GM21529 (cell line): ENCODE results near the gene TC2N.
"Not testable (repeated sequence)": the region's sequence is repeated elsewhere in the genome, so short reads cannot be mapped to it uniquely, and the experiment has no call there.

Experiments used
- ATAC-seq: cut with Tn5 transposase; IDR thresholded peaks from one replicate; pipeline ENCODE4 v1.9.1; 2021; ENCODE audit not compliant: unreplicated experiment

Gene TC2N

DNA sequence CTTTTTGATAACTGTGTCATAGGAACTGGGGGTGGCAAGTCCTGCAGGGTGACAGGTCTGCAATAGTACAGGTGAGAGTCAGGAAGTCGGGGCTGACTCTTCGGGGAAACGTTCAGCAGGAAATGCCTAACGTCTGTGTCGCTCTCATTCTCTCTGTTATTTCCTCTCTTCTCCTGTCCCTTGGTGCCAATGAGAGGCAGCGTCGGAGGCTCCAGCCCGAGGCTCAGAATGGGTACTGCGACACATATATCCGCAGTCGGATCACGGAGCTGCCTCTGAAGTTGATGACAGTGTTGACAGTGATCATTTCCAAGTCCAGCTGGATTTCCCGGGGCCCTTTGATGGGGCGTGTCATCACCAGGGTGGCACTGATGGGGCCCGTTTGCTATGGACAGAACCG is 2.7 kb upstream of the TC2N start:
- ATAC-seq, result no peak

DNA sequence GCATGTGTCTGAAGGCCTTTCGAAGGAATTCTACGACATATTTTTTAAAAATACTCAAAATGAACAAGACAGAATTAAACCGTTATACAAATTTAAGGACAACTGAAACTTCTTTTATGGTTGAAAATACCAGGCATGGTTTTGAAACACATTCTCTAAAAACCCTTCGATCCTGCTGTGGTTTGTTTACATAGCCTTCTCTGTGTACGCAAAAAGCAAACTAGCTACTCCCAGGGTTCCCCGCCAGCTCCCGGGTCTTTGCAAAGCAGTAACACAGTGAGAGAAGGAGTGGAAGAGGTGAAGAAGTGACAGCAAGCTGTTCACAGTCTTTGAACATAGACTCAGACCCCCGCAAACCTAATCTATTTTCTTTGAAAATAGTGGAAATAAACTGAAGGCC is 2.2 kb upstream of the TC2N start:
- ATAC-seq, result no peak

DNA sequence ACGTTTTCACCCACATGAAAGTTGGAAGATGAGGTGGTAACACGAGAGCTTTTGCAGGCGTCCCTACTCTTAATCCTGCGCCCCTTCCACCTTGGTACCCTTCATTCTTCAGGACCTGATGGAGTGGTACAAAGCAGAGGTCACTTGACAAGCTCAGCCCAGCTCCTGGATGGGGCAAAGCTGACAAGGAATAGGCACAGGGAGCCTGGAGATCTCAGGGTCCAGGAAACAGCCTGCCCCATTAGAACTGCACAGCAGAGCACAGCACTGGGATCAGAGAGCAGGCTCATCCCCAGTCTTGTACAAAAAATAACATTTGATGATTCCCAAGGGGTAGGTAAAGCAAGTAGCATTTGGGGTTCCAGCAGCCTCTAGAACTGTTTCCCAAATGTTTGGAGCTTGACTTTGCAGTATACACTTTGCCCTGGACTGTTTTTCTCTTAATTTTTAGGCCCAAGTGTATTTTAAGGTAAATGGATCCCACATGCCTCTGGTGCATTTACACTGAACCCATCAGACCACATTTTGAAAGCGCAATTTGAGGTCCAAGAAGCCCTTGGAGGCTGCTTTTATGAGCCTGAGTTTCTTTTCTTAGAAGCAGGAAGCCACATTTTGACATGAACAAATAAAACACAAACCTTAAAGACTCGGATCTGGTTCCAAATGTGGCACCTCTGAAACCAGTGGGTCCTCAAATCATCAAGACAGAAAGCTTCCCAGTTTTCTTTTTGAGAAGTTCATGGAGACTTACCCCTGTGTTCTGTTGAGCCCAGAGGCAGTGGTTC is 633 bp downstream of the TC2N start:
- ATAC-seq, result no peak

DNA sequence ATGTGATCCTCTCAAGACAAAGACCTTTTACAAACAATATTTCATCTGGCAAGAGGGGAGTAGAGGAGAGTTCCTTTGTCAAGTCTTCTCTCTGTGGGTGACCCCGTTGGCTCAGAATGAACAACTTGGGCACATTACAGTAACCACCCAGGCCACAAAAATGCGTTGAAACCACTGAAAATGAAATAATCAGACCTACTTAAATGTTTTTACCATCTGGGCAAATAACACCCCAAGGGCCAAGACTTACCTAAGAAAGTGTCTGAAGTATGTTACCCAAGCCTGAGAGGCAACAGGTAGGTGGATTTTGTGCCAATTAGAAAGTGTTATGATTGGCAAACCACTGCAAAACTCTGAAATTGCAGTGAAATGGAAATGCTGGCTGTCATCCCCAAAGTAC is 1.3 kb downstream of the TC2N start:
- ATAC-seq, result no peak

DNA sequence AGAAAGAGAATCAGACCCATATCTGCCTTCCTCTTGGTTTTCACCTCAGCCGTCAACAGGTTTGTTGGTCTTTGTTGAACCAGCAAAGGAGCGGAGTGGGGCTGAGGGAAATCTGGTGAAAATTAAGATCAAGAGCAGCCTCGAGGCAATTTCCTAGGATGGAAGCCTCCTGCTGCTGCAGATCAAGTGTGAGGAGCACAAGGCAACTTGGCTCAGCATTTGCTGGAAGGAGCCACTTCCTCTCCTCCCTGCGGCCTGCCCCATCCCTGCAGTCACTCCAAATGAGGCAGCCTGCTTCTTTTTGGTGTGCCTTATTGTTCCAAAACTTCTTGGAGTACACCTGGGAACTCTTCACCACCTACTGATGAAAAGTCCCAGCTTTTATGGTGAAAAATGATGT is 4.9 kb downstream of the TC2N start:
- ATAC-seq, result no peak

DNA sequence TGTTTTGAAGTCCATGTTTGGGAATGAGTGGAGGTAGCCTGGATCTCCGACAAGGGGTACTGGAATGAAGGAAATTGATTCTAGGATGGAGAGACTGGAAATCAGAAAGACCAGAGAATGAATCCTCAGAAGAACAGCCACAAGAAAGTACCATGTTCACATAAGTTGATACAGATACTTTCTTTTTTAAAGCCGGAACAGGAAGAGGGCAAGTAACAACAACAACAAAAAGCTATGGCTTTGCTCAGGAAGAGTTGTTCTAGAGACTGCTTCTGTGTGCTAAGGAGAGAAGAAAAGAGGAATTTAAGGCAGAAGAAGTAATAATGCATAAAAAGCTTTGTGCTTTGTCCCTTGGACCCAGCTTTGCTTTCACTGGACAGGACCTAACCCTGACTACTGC is 6.2 kb downstream of the TC2N start:
- ATAC-seq, result no peak

DNA sequence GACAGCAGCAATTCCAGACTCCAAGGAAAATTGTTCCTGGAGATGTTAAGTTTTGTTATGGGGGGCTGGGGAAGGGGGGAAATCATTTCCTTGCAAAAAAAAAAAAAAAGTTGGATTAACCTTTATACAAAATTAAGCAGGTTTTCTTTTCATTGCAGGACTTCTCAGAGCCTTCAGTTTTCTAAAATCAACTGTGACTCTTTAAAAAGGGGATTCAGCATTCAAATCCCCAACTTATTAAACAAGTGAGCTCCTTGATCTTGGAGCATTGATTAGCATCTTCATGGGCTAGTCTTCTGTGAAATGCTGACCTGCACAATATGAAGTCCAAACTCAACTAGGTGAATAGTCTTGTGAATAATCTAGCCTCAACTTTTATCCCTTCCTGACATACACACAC is 7.1 kb downstream of the TC2N start:
- no peak for ATAC-seq

DNA sequence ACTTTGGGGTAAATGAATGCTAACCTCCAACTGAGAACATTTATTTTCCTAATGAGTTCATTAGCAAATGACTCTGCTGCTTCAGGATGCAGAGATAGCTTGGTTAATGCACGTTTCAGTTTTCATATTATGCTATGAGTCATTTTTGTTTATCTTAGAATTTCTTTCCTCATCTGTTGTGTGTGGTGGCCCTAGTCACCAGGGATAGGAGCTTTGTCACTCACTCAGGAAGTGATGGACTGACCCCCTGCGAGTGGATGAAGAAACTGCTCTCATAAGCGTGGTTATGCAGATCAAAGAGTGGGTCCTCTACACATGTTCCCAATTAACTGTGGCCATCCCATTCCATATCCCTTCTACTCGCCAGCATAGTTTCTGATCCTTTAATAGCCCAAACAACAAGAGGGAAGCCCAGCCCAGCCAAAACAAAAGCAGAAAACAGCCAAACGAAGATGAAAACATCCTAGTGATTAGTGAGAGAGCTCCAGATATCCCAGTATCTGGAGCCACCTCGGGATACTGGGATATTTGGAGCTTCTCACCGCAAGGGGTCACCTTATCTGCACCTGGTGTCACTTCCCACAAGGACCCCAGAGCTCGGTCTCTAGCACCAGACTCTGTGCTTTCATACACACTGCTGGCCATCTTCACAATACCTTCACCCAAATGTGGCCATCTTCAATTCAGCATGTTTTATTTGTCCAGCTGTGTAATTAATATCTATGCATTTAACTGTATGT is 8.6 kb downstream of the TC2N start:
- ATAC-seq, result peak; percentile 80

DNA sequence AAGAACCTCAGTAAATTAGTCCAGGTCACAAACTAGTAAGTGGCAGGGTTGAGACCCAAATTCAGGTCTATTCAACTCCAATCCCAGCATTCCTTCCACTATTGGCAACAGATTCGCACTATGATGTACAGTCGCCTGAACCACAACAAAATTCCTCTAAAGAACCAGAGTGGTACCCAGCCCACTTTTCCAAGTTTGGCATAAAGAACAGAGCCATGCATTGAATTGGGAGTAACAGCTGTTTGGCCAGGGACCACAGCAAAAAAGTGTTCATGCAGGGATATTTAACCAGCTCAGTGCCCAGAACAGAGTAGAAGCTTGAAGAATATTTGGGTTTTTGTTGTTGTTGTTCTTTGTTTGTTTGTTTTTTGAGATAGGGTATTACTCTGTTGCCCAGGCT is 9.7 kb downstream of the TC2N start:
- no peak for ATAC-seq

DNA sequence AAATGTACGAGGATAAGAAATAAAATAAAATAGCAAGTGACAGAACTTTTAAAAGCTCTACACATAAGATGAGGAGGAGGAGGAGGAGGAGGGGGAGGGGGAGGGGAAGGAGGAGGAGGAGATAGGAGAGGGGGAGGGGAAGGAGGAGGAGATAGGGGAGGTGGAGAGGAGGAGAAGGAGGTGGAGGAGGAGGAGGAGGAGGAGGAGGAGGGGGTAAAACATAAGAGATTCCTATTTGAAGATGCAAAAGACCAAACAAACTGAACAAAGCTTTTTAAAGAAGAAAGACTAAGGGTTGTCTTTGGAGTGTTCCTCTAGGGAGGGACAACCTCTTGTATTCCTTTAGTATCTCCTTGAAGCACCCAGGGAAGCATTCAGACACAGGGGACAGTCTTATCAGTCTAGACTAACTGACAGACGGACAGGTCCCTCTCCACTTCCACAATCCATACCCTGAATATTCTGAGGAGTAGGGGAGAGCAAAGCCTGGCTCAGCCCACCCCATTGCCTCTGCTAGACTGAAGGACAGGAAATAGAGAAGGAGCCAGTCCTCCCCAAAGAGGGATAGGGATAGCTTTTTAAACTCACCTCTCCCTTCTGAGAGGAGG is 12.9 kb downstream of the TC2N start:
- ATAC-seq, result no peak

DNA sequence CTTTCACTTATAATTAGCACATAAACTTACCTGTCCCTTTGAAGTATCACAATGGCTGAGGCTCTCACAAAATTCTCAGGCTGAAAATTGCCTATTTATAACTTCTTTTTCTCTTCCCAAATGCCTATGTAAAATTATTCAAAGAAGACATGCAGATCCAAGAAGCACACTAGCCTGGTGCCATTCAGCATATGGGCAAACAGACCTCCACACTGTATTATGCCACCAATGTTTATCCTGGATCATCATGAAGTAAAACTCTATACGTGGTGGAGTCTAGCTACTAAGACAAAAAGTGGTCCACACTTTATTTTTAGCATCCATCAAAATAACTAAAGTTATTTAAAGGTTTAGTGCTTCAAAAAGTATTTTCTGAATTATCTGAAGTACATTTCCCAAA is 15.8 kb downstream of the TC2N start:
- no peak for ATAC-seq

DNA sequence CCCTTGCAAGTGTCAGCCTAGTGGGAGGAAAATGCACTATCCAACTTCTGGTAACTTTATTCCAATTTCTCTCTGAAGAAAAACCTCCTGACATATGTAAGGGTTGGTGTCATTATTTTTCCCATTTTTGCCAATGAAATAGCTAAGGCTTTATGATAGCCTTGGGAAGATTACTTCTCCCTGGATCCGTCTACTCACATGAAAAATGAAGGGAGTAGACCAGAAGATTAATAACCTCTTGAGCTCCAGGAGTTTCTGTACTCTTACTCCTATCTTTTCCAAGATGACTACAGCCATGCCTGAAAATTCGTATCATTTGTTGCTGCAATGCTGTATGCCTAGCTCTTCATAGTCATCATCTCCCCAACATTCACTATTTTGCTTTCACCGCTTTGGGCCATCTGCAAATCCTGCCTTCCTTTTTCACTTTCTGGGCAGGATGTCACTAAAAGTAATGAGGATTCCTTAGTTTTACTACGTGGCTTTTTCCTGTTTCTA is 18.8 kb downstream of the TC2N start:
- no peak for ATAC-seq

DNA sequence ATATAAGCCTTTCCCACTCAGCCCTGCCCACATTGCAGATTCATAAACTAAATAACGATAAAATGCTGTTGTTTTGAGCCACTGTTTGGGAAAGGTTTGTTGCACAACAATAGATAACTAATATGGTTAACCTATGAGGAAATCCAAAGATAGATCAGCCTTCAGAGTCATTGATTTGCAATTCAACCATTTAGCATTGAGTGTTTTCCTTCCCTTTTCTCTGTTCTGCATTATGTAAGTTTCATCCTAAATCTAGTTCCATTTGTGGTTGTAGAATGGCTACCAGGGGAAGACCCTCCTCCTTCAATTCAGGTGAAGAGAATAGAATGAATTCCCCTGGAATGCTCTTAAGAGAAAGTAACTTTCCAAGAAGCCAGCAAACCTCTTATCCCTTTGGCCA is 19.6 kb downstream of the TC2N start:
- ATAC-seq, result no peak

DNA sequence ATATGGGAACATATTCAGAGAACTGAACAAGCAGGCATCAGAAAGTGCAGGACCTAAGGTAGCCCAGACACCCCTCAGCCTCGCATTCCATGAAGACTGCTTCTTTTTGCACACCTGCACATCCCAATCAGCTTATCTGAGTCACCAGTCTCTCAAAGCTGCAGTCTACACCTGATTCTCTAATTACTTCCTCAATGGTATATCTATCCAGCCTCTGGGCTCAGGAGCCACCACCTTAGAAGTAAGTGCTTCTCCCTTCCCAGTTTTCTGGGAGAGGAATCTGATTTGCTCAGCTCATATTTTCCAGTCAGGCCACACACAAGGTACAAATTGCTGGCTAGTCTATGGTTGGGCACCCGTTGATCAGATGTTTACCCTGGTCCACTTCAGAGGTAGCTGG is 21.7 kb downstream of the TC2N start:
- no peak for ATAC-seq

DNA sequence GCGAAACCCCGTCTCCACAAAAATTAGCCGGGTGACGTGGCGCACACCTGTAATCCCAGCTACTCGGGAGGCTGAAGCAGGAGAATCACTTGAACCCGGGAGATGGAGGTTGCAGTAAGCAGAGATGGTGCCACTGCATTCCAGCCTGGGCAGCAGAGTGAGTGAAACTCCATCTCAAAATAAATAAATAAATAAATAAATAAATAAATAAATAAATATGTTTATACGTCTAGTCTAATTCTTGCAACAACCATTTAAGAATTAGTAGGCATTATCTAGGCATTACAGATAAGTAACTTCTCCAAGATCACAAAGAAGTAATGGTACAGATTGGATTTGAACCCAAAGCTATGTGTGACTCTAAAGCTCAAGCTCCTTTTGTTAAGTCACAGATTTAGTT is 22.3 kb downstream of the TC2N start:
- not testable (repeated sequence) for ATAC-seq

DNA sequence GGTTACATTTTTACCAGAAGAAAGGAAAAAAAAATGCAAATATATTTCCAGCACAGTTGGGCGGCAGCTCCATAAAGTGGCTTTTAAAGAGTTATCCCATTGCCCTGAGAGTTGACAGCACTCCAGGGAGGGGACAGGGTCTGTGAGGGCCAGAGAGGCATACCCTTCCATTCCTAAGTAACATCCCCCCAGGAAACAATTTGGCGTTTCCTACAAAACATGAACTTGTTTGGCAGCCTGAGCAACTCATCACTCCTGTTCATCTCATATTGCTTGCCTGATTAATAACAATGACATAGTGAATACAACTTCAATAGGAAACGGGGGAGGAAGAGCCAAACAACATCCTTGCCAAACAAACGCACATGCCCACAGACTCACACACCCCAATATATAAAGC is 23.3 kb downstream of the TC2N start:
- no peak for ATAC-seq

DNA sequence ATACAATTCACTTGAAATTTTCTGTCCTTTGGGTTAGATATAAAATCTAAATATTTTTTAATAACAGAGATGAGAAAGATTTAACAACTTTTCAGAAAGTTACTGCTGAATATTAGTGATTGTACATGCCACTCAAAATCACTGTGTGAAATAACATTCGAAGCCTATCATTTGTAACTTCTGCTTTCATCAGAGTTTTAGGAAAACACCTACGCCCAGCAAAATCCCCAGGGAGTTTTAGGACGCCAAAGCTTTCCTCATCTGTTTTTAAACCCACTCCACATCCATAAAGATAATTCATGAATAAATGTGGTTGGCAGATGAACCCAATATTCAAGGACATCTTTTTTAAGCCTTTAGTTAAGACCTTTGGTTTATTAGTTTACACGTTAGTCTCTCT is 23.9 kb downstream of the TC2N start:
- no peak for ATAC-seq

DNA sequence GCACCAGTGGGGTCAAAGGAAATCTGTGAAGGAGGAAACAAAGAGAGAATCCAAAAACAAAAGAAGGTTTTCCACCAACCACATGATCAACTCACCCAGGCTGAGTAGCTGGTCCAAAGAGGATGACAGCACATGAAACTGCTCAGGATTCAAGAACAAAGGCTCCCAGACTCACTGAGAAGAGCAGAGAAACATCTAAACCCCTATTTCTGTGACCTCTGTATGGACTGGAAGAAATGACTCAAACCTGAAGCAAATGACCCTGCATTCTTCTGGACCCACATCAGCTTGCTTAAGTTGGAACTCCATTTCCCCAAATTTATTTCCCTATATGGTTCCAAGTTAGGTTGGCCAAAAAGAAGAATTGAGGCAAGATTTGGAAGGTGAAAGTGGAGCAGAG is 26.3 kb downstream of the TC2N start:
- no peak for ATAC-seq

DNA sequence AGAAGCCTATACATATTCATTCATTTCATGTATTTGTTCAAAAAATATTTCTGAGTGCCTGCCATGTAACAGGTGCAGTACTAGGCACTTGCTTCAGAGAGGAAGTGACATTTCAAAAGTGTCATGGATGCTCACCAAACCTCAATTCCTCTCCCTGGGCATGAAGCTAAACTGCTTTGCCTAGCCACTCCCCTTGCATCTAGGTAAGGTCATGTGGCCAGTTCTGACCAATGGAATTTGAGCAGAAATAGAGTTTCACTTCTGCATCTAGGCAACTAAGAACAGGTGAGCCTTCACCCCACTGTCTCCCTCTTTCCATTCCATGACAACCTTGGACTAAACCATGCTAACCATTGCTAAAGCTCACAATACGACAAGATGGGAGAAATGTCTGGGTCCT is 27.6 kb downstream of the TC2N start:
- no peak for ATAC-seq

DNA sequence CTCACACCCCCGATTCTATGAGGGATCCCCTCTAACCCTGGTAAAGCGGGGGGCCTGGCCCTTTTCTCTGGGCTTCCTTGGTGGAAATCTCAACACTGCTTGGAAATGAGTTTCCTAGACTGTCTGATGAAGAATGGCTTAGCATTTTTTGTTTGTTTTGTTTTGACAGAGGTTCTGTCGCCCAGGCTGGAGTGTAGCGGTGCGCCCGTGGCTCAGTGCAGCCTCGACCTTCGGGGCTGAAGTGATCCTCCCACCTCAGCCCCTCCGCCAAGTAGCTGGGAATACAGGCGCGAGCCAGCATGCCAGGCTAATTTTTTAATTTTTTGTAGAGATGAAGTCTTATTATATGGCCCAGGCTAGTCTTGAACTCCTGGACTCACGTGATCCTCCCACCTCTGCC is 30.3 kb downstream of the TC2N start:
- no peak for ATAC-seq

DNA sequence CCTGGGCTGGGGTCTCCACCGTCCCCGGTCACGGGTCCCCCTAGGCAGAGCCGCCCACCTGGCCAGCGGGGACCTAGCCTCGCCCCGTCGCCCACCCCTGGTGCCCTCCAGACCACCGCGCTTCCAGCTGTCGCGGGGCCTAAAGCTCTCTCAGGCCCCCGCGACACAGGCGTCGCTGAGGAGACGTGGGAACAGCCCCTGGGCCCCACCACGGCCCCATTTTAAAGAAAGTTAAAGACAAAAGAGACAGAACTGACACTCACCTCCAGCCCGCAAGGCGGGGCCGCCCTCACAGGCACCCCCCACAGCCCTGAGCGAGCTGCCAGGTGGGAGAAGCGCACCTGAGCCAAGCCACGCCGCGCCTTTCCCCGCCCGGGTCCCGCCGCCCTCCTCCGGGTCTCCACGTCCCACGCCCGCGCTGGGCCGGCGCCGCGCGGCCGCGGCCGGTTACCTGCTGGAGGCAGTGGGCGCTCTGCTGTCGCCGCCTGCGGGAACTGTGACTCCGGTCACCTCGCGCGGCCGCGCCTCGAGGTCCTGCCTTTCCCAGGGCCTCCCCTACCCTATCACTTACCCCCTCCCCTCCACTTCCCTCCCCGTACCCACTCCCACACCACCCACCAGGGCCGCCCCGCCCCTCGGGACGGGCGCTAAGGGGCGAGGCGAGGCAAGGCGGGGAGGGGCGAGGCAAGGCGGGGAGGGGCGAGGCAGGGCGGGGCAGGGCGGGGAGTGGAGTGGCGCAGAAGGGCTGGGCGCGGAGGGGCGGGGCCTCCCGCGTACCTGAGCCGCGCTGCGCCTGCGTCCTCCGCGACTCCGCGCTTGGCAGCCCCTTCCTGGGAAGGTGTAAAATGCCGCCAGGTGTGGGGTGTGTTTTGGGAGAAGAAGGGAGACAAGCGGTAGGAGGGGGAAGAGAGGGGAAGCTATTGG is 31.2 kb downstream of the TC2N start:
- ATAC-seq, result peak; percentile 55
